GM19099 (cell line): ENCODE data around the gene SENP5.

Source experiments
- POLR2A ChIP-seq: IDR thresholded peaks from 3 replicates; pipeline ENCODE4 v1.6.1; 2011; ENCODE audit warnings: low read depth; ENCODE audit not compliant: insufficient read length; ENCODE audit errors: extremely low read depth

SENP5 gene

GRCh38 chr3:196867507-196868296 lies at the start of gene SENP5:
Gene SENP5, plus strand, starts transcription at chr3:196867920. Its CDS starts 17,262 bp downstream, at chr3:196885182.
- TF ChIP-seq POLR2A = peak; percentile 97

- TF ChIP-seq POLR2A = no peak
Measured at GRCh38 chr3:196821806-196822355, 45.8 kb upstream of the SENP5 start.

DNA sequence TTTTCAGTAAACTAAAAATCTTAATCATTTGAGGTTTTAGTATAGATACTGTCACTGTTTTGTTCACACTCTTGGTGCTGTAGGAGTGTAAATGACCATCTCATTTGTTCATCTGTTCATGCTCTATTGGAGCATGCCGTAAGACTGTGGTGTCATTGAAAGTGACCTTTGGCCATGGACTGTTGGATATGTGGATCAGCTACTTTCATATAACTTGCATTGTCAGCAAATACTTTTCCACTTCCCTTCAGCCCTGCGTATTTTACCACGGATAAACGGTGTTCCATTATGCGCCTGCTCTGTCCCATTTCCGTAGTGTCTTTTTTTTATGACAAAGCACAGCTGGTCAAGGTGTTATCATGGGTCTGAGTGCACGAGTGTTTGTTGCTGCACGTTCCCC lies 32.6 kb upstream of the SENP5 start:
- TF ChIP-seq POLR2A = no peak

DNA sequence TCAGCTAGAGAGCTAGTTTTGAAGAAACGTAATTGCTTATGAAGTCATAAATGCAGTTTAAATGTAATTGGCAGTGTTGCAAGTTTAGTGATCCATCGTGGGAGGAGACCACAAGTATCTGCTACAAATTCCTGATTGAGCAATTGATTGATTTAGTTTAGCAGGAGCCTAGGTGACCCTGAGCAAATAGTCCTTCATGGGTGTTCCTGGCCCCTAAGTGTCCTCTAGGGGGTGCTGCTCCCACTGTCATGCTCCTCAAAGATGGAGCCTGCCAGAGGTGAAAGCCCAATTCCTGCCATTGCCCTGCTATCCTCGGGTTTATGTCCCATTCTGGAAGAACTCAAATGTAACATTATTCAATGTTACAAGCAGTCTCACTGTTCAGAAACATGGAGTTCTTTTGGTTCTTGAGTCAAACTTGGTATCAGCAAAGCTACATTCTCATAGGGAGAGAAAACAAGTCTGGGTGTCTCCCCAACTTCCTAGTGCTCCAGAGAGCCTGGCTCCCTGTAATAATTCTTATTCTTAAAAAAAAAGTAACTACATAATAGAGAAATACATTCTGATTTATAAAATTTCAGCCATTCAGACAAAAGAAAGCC lies 29.8 kb upstream of the SENP5 start:
- no peak for TF ChIP-seq POLR2A

DNA sequence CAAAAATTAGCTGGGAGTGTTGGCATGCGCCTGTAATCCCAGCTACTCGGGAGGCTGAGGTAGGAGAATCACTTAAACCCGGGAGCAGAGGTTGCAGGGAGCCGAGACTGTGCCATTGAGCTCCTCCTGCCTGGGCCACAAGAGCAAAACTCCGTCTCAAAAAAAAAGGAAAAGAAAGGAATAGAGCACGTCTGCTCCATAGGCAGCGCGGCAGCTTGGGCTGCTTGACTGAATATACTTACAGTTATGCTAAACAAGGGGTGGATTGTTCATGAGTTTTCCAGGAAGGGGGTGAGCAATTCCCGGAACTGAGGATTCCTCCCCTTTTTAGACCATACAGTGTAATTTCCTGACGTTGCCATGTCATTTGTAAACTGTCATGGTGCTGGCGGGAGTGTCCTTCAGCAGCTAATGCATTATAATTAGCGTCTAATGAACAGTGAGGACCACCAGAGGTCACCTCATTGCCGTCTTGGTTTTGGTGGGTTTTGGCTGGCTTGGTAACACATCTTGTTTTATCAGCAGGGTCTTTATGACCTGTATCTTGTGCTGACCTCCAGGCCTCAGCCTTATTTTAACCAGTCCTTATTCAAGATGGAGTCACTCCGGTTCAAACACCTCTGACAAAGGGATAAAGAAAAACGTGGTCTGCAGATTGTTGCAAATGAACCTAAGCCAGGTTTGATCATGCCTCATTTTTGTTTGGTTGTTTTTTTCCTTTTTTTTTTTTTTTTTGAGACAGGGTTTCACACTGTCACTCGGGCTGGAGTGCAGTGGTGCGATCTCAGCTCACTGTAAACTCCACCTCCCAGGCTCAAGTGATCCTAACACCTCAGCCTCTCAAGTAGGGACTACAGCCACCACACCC lies 24.9 kb upstream of the SENP5 start:
- no peak for TF ChIP-seq POLR2A

GRCh38 chr3:196843435-196844110 lies 24.1 kb upstream of the SENP5 start:
- TF ChIP-seq POLR2A = no peak

- no peak for TF ChIP-seq POLR2A
Measured at GRCh38 chr3:196849180-196849741, 18.5 kb upstream of the SENP5 start.

GRCh38 chr3:196867155-196867506 lies 589 bp upstream of the SENP5 start:
- no peak for TF ChIP-seq POLR2A

GRCh38 chr3:196868297-196868661 lies 559 bp downstream of the SENP5 start:
- TF ChIP-seq POLR2A = no peak

DNA sequence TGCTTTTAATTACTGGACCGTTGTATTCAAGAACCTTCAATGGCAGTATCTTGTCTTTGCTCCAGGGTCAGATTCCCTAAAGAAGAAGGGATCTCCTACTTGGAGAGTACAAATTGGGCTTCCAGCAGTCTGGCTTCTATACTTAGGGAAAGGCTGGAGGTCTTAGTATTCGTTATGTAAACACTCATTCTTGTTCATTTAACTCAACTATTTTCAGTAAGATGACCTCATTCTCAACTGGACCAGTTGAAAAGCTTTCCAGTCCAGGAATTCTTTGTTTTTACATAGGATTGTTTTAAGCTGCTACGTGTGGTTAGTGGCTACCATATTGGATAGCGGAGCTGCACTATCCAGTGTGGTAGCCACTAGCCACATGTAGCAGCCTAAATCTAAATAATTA lies 4.6 kb downstream of the SENP5 start:
- no peak for TF ChIP-seq POLR2A

- TF ChIP-seq POLR2A = no peak
Measured at GRCh38 chr3:196875258-196875657, 7.5 kb downstream of the SENP5 start.

GRCh38 chr3:196883361-196883760 lies 15.6 kb downstream of the SENP5 start:
- no peak for TF ChIP-seq POLR2A

DNA sequence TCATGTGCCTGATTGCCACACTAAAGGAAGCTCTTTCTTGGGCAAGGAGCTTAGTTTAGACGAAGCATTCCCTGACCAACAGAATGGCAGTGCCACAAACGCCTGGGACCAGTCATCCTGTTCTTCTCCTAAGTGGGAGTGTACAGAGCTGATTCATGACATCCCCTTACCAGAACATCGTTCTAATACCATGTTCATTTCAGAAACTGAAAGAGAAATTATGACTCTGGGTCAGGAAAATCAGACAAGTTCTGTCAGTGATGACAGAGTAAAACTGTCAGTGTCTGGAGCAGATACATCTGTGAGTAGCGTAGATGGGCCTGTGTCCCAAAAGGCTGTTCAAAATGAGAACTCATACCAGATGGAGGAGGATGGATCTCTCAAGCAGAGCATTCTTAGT lies 18.4 kb downstream of the SENP5 start:
- TF ChIP-seq POLR2A = no peak

GRCh38 chr3:196889844-196890708 lies 22.4 kb downstream of the SENP5 start:
- no peak for TF ChIP-seq POLR2A

- TF ChIP-seq POLR2A = no peak
Measured at GRCh38 chr3:196894557-196895295, 27.0 kb downstream of the SENP5 start.
